ENCODE measurements around the gene AUTS2. TPM values are rescaled to one million over a fixed set of nuclear protein-coding genes. Genes with fewer than 3 reads are reported as not detected.

Gene AUTS2
- total and polyA plus RNA-seq, 5 donors, result 7.0 to 15.4 (median 10.6) TPM

DNA sequence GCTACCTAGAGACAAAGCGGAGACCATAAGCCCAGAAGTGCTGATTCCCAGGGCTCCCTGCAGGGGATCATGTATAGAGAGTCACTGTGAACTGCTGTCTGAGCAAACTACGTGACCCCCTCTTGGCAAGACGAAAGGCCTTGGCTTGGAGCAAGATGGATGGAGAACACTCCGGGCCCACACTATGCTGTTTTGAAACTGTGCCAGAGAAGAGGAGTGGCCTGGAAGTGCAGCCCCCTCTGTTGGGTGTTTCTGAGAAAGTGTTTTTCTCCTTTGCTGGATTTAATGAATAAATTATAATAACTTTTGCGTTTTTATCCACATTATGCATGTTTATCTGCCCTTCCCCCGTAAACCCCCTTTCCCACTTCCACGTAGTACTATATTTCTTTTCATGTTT, 894.4 kb downstream of the AUTS2 start:
- Histone ChIP-seq H3K27me3 (ENCODE audit: control insufficient read depth, insufficient read depth) (no peaks in the 10 kb centered on the region), H3K4me3 (ENCODE audit: low read length) (no peak overlapping the region), H3K9me3 (ENCODE audit: control insufficient read depth, low read length) (no peaks in the 10 kb centered on the region), H3K4me1 (ENCODE audit: control insufficient read depth, insufficient read depth, low read length) (no peaks in the 10 kb centered on the region), H3K27ac (ENCODE audit: low read length) (no peak overlapping the region)
- ATAC-seq, result no peak
- WGBS, result 75% methylated on average over 7 of the region's 7 CpGs
- intact Hi-C loops (cut with DNase I), result no loop called here
- DNase-seq, result no peak

DNA sequence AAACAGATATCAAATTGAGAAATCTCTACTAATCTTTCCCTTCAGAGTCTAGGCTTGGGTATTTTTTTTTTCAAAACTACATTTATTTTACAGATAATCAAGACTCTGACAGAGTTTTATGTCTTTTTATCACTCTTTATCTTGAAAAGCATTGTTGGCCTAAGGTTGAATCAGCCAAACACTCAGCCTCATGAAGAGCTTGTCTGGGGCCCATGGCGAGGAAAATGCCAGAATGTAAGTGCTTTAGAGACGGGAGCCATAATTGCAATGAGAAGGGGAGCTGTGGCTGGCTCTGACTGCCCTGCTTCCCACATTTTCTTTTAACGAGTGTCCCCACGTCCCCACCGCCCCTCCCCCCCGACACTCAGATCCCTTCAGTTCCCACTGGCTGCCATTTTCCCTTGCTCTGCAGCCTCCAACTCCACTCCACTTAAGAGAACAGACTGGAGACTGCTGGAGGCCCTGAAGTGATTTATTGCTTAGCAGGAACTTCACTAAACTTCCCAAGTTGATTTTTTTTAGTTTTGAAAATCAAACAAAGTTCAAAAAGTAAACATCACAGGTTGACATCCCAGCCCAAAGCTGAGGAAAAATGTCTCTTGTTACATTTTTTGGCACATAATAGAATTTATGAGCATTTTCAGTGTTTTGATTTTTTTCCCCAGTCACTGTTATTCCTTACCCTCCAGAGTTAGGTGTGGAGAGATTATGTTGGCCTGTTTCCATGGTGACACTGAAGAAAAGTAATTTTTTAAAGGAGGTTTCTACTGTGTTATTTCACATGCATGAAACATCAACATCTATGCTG, 896.2 kb downstream of the AUTS2 start:
- no peaks in the 10 kb centered on the region for H3K4me1 ChIP-seq (ENCODE audit: control insufficient read depth, insufficient read depth, low read length)
- H3K4me3 ChIP-seq (ENCODE audit: low read length), result no peak overlapping the region
- ATAC-seq, result no peak
- DNase-seq, result no peak
- H3K27ac ChIP-seq (ENCODE audit: low read length), result no peak overlapping the region
- no peaks in the 10 kb centered on the region for H3K9me3 ChIP-seq (ENCODE audit: control insufficient read depth, low read length)
- intact Hi-C loops (cut with DNase I), result no loop called here
- WGBS, result 88% methylated on average over 6 of the region's 6 CpGs
- H3K27me3 ChIP-seq (ENCODE audit: control insufficient read depth, insufficient read depth), result no peaks in the 10 kb centered on the region

DNA sequence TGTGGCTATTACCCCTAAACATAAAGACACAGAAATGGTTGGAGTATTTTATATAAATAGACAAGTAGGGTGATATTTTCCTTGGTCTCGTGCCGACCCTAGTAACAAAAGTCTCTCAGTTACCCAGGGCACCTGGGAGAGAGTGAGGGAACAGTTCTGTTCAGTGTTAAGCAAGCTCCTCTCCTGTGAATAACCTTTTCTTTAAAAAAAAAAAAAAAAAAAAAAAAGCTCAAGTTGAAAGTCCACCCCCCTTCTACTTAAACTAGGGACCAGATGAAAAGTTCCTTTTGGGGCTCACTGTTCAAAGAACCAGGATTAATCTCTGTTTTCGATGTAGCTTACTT, 896.7 kb downstream of the AUTS2 start:
- intact Hi-C loops (cut with DNase I), result no loop called here
- Histone ChIP-seq H3K4me1 (ENCODE audit: control insufficient read depth, insufficient read depth, low read length) (no peaks in the 10 kb centered on the region), H3K27ac (ENCODE audit: low read length) (no peak overlapping the region), H3K9me3 (ENCODE audit: control insufficient read depth, low read length) (no peaks in the 10 kb centered on the region), H3K4me3 (ENCODE audit: low read length) (no peak overlapping the region), H3K27me3 (ENCODE audit: control insufficient read depth, insufficient read depth) (no peaks in the 10 kb centered on the region)
- no peak for ATAC-seq
- no peak for DNase-seq
- WGBS, result 87% methylated on average over 3 of the region's 3 CpGs

DNA sequence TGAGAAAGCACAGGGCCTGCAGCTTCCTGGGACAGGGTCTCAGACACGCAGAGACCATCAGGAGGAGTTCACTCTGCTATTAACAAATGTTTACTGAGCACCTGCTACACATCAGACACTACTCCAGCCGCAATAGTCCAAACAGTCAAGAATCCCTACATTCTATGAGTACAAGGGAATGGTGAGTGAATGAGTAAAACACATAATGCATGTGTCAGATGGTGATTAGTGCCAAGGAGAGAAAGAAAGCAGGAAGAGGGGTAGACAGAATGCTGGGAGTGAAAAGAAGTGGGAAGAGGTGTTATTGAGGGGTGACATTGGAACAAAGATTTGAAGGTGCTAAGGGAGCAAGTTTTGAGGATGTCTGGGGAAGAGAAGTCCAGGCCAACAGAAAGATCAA, 899.5 kb downstream of the AUTS2 start:
- DNase-seq (no peak), ATAC-seq (no peak)
- 94% methylated on average over 2 of the region's 2 CpGs for WGBS
- Histone ChIP-seq H3K9me3 (ENCODE audit: control insufficient read depth, low read length) (no peaks in the 10 kb centered on the region), H3K4me3 (ENCODE audit: low read length) (no peak overlapping the region), H3K27me3 (ENCODE audit: control insufficient read depth, insufficient read depth) (no peaks in the 10 kb centered on the region), H3K27ac (ENCODE audit: low read length) (no peak overlapping the region), H3K4me1 (ENCODE audit: control insufficient read depth, insufficient read depth, low read length) (no peaks in the 10 kb centered on the region)
- intact Hi-C loops (cut with DNase I), result no loop called here

DNA sequence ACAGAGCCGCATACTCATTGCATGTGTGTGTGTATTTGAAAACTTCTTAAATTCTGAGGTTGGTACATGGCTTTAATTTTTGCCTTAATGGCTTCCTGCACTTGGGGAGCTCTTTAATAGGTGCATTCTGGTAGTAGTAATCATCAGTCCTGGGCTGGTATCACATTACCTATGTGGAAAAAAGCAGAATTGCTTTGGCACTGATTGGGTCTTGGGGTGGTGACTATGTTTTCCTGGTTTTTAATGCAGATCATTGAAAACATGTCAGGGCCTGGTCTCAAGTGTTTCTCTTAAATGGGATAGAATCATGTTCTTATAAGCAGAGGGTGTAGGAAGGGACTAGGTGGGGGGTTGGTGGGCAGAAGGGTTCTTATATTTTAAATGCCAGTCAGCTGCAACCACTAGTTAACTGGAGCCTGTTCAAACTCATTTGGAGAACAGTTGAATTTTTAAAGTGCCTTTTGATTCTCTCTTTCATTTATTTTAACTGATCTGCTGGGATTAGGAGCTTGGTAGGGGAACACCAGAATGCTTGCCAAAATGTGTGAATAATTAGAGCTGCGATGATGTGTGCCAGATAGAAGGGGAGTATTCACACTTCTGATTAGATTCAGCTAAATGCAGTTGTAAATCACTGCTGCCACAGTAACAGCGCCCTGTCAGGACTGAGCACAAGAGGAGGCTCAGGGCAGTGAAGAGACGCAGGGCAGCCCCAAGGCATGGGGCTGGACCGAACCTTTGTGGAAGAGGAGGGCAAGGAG, 900.1 kb downstream of the AUTS2 start:
- intact Hi-C loops (cut with DNase I), result no loop called here
- no peaks in the 10 kb centered on the region for H3K4me1 ChIP-seq (ENCODE audit: control insufficient read depth, insufficient read depth, low read length)
- H3K4me3 ChIP-seq (ENCODE audit: low read length), result no peak overlapping the region
- no peak for ATAC-seq
- no peak overlapping the region for H3K27ac ChIP-seq (ENCODE audit: low read length)
- 77% methylated on average over 5 of the region's 5 CpGs for WGBS
- H3K27me3 ChIP-seq (ENCODE audit: control insufficient read depth, insufficient read depth), result no peaks in the 10 kb centered on the region
- DNase-seq, result no peak
- H3K9me3 ChIP-seq (ENCODE audit: control insufficient read depth, low read length), result no peaks in the 10 kb centered on the region

DNA sequence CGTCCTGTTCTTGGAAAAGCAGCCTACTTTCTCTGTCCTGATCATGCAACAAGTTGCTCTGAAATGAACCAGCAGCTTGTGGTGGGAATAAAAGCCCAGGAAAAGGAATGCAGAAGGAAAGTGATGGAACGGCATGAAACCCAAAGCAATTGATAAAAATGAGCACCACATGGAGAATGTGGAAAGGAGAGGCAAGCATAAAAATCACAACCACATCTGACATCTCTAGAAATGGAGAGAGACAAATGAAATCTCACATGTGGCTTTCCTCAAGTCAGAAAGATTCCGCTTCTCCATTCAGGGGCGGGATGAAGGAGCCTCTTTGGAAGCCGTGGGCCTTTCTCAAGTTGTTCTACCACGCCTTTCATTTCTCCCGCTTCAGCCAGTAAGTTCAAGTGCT, 902.0 kb downstream of the AUTS2 start:
- H3K27ac ChIP-seq (ENCODE audit: low read length), result no peak overlapping the region
- WGBS, result 97% methylated on average over 7 of the region's 7 CpGs
- no peaks in the 10 kb centered on the region for H3K4me1 ChIP-seq (ENCODE audit: control insufficient read depth, insufficient read depth, low read length)
- no peak overlapping the region for H3K4me3 ChIP-seq (ENCODE audit: low read length)
- no peaks in the 10 kb centered on the region for H3K9me3 ChIP-seq (ENCODE audit: control insufficient read depth, low read length)
- no peak for ATAC-seq
- intact Hi-C loops (cut with DNase I), result no loop called here
- no peak for DNase-seq
- no peaks in the 10 kb centered on the region for H3K27me3 ChIP-seq (ENCODE audit: control insufficient read depth, insufficient read depth)

DNA sequence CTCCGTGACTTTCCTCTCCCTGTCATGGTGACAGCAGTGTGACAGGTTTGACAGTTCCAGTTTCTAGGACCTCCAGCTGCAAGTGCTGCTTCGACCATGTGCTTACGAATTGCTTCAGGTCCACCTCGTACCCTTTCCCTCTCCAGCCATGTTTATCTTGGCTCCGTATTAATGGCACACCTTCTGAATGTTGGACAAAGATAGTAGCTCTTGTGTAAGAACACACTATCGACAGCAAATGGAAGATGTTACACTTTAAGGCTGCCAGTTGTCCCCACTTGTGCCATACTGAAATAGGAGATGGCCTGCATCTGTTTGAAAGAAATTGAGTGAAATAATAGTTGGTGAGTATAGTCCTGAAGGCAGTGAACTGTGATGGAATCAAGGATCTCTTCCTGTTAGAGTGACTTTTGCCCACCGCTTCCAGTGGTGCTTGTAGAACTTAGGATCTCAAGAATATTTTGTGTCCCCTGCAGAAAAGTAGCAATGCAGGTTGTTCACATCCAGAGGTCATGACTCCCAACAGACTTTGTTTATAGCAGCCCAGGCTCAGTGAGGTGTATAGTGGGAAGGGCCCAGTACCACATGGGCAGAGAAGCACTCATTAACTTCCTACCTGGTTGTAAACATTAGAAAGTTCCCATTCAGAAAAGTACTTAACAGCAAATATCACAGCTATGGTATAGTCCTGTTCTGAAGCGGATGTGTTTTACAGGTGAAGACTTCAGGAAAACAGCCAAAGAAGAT, 904.0 kb downstream of the AUTS2 start:
- intact Hi-C loops (cut with DNase I), result no loop called here
- no peaks in the 10 kb centered on the region for H3K27me3 ChIP-seq (ENCODE audit: control insufficient read depth, insufficient read depth)
- ATAC-seq, result no peak

DNA sequence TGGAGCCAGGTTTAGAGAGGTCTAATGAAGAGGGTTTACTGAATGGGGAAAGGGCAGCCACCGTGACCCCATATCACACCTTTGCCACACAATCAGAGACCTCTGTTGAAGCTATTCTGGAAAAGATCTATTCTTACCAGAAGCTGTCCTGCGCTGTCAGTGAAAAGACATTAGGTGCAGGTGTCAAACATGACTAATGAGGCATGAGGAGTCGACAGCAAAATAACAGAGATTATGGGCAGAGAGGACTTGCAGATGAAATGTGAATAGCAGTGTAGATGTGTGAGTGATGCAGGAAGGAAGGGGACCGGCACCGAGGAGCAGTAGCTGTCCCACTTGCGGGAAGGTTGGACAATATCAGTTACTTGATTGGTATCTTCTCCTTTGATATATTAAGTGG, 906.0 kb downstream of the AUTS2 start:
- intact Hi-C loops (cut with DNase I), result no loop called here
- WGBS, result 86% methylated on average over 6 of the region's 6 CpGs
- Histone ChIP-seq H3K4me3 (ENCODE audit: low read length) (no peak overlapping the region), H3K27ac (ENCODE audit: low read length) (no peak overlapping the region), H3K27me3 (ENCODE audit: control insufficient read depth, insufficient read depth) (no peaks in the 10 kb centered on the region), H3K9me3 (ENCODE audit: control insufficient read depth, low read length) (no peaks in the 10 kb centered on the region), H3K4me1 (ENCODE audit: control insufficient read depth, insufficient read depth, low read length) (no peaks in the 10 kb centered on the region)
- ATAC-seq, result no peak
- DNase-seq, result no peak

More for the DNA sequence above, 904.0 kb downstream of the AUTS2 start:
- Histone ChIP-seq H3K4me3 (ENCODE audit: low read length) (no peak overlapping the region), H3K27ac (ENCODE audit: low read length) (no peak overlapping the region), H3K4me1 (ENCODE audit: control insufficient read depth, insufficient read depth, low read length) (no peaks in the 10 kb centered on the region), H3K9me3 (ENCODE audit: control insufficient read depth, low read length) (no peaks in the 10 kb centered on the region)
- 93% methylated on average over 8 of the region's 8 CpGs for WGBS
- no peak for DNase-seq

DNA sequence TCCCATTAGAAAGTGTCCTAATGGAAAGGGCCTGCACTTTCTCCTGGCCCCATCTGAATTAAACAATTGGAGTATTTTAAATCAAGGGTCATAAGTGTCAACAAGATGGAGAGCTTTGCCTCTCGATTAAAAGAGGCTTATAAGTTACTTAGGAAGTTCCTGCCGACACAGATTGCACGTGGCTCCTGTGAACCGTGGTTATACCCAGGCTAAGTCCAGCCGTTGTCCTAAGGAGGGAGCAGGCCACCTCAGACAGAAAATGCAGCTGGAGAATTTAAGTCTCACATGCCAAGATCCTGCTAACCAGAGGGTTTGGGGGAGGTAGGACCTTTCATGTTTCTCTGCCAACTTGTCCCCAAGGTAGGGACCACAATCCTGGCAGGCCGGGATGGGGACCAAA, 907.2 kb downstream of the AUTS2 start:
- H3K4me1 ChIP-seq (ENCODE audit: control insufficient read depth, insufficient read depth, low read length), result no peaks in the 10 kb centered on the region
- 85% methylated on average over 6 of the region's 6 CpGs for WGBS
- intact Hi-C loops (cut with DNase I), result no loop called here
- H3K4me3 ChIP-seq (ENCODE audit: low read length), result no peak overlapping the region
- no peak for ATAC-seq
- no peak overlapping the region for H3K27ac ChIP-seq (ENCODE audit: low read length)
- no peaks in the 10 kb centered on the region for H3K27me3 ChIP-seq (ENCODE audit: control insufficient read depth, insufficient read depth)
- H3K9me3 ChIP-seq (ENCODE audit: control insufficient read depth, low read length), result no peaks in the 10 kb centered on the region
- DNase-seq, result no peak

DNA sequence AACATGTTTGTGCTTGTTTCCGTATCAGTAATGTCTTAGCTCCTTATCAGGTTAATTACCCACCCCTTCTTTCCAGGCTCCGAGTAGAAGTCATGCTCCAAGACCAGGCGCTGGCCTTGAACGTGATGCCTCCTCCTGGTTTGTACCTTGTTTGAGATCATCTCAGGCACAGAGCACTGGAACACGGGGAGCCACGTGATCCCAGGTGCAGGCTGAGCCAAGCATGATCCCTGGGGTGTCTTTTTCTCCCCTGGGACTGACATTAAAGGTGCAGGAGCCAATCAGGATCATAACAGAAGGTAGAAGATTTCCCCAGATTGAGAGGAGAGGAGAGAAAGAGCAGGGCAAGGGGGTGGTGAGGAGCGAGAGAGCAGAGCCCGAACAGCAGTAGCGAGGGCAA, 907.6 kb downstream of the AUTS2 start:
- ATAC-seq, result no peak
- Histone ChIP-seq H3K27me3 (ENCODE audit: control insufficient read depth, insufficient read depth) (no peaks in the 10 kb centered on the region), H3K27ac (ENCODE audit: low read length) (no peak overlapping the region), H3K4me1 (ENCODE audit: control insufficient read depth, insufficient read depth, low read length) (no peaks in the 10 kb centered on the region), H3K9me3 (ENCODE audit: control insufficient read depth, low read length) (no peaks in the 10 kb centered on the region), H3K4me3 (ENCODE audit: low read length) (no peak overlapping the region)
- intact Hi-C loops (cut with DNase I), result no loop called here
- WGBS, result 94% methylated on average over 9 of the region's 9 CpGs
- no peak for DNase-seq

DNA sequence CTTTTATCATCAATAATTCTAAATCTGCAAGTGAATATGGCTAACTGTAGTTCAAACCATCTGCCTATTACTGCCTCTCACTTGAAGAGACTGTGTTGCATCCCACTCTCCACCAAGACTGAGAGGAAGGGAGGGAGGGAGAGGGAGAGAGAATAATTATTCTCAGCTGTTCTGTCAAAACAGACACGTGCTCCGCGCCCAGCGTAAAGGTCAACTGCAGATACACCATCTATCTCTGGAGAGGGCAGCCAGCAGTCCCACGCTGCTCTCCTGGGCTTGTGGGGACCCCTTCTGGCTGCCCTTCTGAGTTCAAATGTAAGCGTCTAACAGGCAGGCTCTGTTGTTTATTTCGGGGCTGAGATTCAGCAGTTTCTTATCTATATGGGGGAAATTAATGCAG, 908.2 kb downstream of the AUTS2 start:
- DNase-seq (no peak), ATAC-seq (peak; percentile 39 to 48)
- Histone ChIP-seq H3K27me3 (ENCODE audit: control insufficient read depth, insufficient read depth) (no peaks in the 10 kb centered on the region), H3K4me3 (ENCODE audit: low read length) (no peak overlapping the region), H3K4me1 (ENCODE audit: control insufficient read depth, insufficient read depth, low read length) (no peaks in the 10 kb centered on the region), H3K9me3 (ENCODE audit: control insufficient read depth, low read length) (no peaks in the 10 kb centered on the region), H3K27ac (ENCODE audit: low read length) (no peak overlapping the region)
- intact Hi-C loops (cut with DNase I), result no loop called here
- WGBS, result 59% methylated on average over 7 of the region's 7 CpGs

Data from right cardiac atrium (tissue), 5 donors.